Measurements from ENCODE around the gene RRP1B. TPM values are rescaled to one million over a fixed set of nuclear protein-coding genes. Genes with fewer than 3 reads are reported as not detected.

The RRP1B gene
- total RNA-seq, 2 experiments from 2014 or later, result 59.6 to 60.6 TPM

- CTCF ChIA-PET, result no interaction called here
- H3K27me3 Mint-ChIP-seq (ENCODE audit: low read depth), result no peaks in the 10 kb centered on the region
- intact Hi-C loops (cut with micrococcal nuclease), result no loop called here
- no peaks in the 10 kb centered on the region for H3K9me3 Mint-ChIP-seq
- no peak for DNase-seq
- no peaks in the 10 kb centered on the region for H3K36me3 Mint-ChIP-seq (ENCODE audit: low read depth)
- no peak overlapping the region for H3K27ac Mint-ChIP-seq
- no peak overlapping the region for H3K4me3 Mint-ChIP-seq
- peaks cover 25% of the 10 kb centered on the region for H3K4me1 Mint-ChIP-seq (ENCODE audit: low read depth)
Observed at GRCh38 chr21:43735236-43736091, 76.1 kb downstream of the RRP1B start.

DNA sequence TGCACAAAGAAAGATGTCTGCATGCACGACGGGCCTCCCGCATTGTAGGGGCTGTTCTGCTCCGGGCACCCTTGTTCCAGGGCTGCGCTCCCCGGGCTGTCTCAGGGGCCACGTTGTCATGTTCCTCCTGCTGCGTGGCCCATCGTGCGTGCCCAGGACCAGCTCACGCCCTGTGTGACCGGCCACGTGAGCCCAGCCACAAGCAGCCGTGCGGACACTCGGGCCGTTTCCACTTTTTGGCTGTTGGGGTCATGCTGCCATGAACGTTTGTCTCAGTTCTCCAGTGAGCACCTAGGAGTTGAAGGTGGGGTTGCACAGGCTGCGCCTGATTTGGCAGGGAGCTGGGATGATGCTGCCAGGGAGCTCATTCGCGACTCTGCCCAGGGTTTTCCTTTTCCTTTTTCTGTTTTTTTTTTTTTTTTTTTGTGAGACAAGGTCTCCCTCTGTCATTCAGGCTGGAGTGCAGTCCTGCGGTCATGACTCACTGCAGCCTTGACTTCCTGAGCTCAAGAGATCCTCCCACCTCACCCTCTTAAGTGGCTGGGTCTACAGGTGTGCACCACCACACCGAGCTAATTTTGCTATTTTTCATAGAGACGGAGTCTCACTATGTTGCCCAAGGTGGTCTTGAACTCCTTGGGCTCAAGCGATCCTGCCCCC is 77.0 kb downstream of the RRP1B start:
- CTCF ChIA-PET, result no interaction called here
- H3K9me3 Mint-ChIP-seq, result no peaks in the 10 kb centered on the region
- no peak overlapping the region for H3K4me3 Mint-ChIP-seq
- peaks cover 28% of the 10 kb centered on the region for H3K4me1 Mint-ChIP-seq (ENCODE audit: low read depth)
- H3K27me3 Mint-ChIP-seq (ENCODE audit: low read depth), result no peaks in the 10 kb centered on the region
- H3K27ac Mint-ChIP-seq, result no peak overlapping the region
- intact Hi-C loops (cut with micrococcal nuclease), result no loop called here
- peaks cover 3% of the 10 kb centered on the region for H3K36me3 Mint-ChIP-seq (ENCODE audit: low read depth)
- no peak for DNase-seq

GRCh38 chr21:43737158-43737950 is 78.0 kb downstream of the RRP1B start:
- CTCF ChIA-PET, result interaction anchor here (0.7 kb wide), 1 partner anchor 1928 kb away, joined by 3 read pairs; no protein-coding TSS in a partner anchor
- Mint-ChIP-seq H3K4me3 (no peak overlapping the region), H3K27me3 (ENCODE audit: low read depth) (no peaks in the 10 kb centered on the region), H3K4me1 (ENCODE audit: low read depth) (peaks cover 29% of the 10 kb centered on the region), H3K36me3 (ENCODE audit: low read depth) (peaks cover 3% of the 10 kb centered on the region), H3K27ac (no peak overlapping the region), H3K9me3 (no peaks in the 10 kb centered on the region)
- no peak for DNase-seq
- intact Hi-C loops (cut with micrococcal nuclease), result no loop called here

DNA sequence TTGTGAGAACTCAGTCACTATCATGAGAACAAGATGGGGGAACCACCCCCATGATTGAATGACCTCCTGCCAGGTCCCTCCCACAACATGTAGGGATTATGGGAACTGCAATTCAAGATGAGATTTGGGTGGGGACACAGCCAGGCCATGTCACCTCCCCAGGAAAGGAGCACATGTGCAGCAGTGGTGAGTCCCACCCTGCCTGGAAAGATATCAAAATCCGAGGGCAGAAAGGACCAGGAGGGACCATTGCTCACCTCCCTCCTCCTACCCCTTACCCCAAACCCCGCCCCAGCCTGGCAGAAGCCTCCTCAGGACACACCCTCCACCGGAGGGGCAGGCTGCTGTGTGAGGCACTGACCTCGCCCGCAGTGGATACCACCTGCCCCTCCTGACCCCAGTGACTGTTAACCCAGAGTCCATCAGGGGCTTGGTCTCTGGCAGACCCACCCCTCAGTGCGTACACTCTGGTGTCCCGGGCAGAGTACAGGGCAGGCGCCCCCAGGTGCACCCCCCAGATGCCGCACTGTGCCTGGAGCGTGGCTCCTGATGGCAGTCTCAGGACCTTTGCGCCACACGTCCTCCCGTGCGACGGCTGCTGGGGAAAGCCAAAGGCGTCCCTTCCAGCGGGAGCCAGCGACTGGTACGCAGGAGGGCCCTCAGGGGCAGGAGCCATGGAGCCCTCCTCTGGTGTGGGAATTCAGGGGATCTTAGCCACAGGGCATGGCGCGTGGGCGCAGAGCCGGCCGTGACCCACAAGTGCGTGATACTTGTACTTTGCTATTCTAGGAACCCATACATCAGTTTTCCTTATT is 80.5 kb downstream of the RRP1B start:
- no peak for DNase-seq
- CTCF ChIA-PET, result interaction anchor here (1.2 kb wide), 1 partner anchor 11 kb away, joined by 4 read pairs; no protein-coding TSS in a partner anchor
- Mint-ChIP-seq H3K9me3 (no peaks in the 10 kb centered on the region), H3K36me3 (ENCODE audit: low read depth) (peaks cover 6% of the 10 kb centered on the region), H3K4me1 (ENCODE audit: low read depth) (peaks cover 8% of the 10 kb centered on the region), H3K4me3 (no peak overlapping the region), H3K27ac (no peak overlapping the region), H3K27me3 (ENCODE audit: low read depth) (no peaks in the 10 kb centered on the region)
- intact Hi-C loops (cut with micrococcal nuclease), result no loop called here

DNA sequence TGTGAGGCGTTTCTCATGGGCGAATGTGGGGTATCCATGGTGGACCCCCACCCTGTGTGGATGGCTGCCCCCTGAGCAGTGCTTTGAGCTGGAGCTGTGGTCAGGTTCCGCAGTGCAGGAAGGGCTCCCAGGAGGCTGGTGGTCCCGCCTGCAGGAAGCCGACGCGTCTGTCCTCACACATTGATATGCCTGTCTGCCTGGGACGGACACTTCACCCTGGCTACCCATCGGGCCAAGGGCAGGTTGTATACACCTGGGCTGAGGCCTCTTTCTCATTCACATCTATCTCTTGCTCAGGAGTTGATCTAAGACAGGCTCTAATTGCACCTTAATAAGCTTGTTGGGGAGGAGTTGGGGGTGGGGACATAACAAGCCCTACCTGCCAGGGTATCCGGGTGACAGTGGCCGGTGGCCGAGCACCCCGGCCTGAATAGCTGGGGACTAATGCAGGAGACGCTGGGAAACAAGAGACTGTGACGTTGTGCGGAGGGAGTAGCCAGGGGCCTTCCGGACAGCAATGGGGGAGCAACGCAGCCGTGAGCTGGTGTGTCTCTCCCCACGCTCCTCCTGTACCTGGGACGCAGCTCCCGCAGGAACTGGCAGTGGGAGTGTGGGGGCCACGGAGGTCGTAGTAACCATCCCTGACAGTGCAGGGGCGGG is 81.3 kb downstream of the RRP1B start:
- Mint-ChIP-seq H3K9me3 (no peaks in the 10 kb centered on the region), H3K4me3 (no peak overlapping the region), H3K27me3 (ENCODE audit: low read depth) (no peaks in the 10 kb centered on the region), H3K27ac (peak overlapping the region; percentile 21), H3K4me1 (ENCODE audit: low read depth) (peaks cover 6% of the 10 kb centered on the region), H3K36me3 (ENCODE audit: low read depth) (peaks cover 8% of the 10 kb centered on the region)
- intact Hi-C loops (cut with micrococcal nuclease), result no loop called here
- no peak for DNase-seq
- CTCF ChIA-PET, result interaction anchor here (1.2 kb wide), 1 partner anchor 11 kb away, joined by 4 read pairs; no protein-coding TSS in a partner anchor

- Mint-ChIP-seq H3K9me3 (no peaks in the 10 kb centered on the region), H3K36me3 (ENCODE audit: low read depth) (peaks cover 8% of the 10 kb centered on the region), H3K4me3 (no peak overlapping the region), H3K4me1 (ENCODE audit: low read depth) (peaks cover 6% of the 10 kb centered on the region), H3K27me3 (ENCODE audit: low read depth) (no peaks in the 10 kb centered on the region), H3K27ac (no peak overlapping the region)
- no peak for DNase-seq
- CTCF ChIA-PET, result interaction anchor here (1.2 kb wide), 1 partner anchor 12 kb away, joined by 4 read pairs; no protein-coding TSS in a partner anchor
- intact Hi-C loops (cut with micrococcal nuclease), result no loop called here
Observed at GRCh38 chr21:43741423-43742096, 82.2 kb downstream of the RRP1B start.

- H3K4me1 Mint-ChIP-seq (ENCODE audit: low read depth), result peaks cover 6% of the 10 kb centered on the region
- peaks cover 8% of the 10 kb centered on the region for H3K36me3 Mint-ChIP-seq (ENCODE audit: low read depth)
- no peaks in the 10 kb centered on the region for H3K9me3 Mint-ChIP-seq
- no peak overlapping the region for H3K27ac Mint-ChIP-seq
- intact Hi-C loops (cut with micrococcal nuclease), result no loop called here
- no peaks in the 10 kb centered on the region for H3K27me3 Mint-ChIP-seq (ENCODE audit: low read depth)
- DNase-seq, result no peak
- CTCF ChIA-PET, result no interaction called here
- no peak overlapping the region for H3K4me3 Mint-ChIP-seq
Observed at GRCh38 chr21:43743947-43744346, 84.6 kb downstream of the RRP1B start.

GRCh38 chr21:43744725-43745124 is 85.4 kb downstream of the RRP1B start:
- CTCF ChIA-PET, result no interaction called here
- Mint-ChIP-seq H3K27ac (no peak overlapping the region), H3K4me1 (ENCODE audit: low read depth) (peaks cover 6% of the 10 kb centered on the region), H3K27me3 (ENCODE audit: low read depth) (no peaks in the 10 kb centered on the region), H3K36me3 (ENCODE audit: low read depth) (peaks cover 13% of the 10 kb centered on the region), H3K9me3 (no peaks in the 10 kb centered on the region), H3K4me3 (no peak overlapping the region)
- no peak for DNase-seq
- intact Hi-C loops (cut with micrococcal nuclease), result no loop called here

Small RNA genes lying within 50 kb of the gene (microRNA-seq; reads per million reads assigned to microRNA genes)
- gene MIR6070 (ENCODE audit: borderline microRNAs expressed, borderline replicate concordance), result not detected

Other genes with a start within 250 kb of the RRP1B start
- 1 to 10 TPM; 5.1 to 5.2 TPM for gene SIK1, start 232.4 kb upstream of the RRP1B start, total RNA-seq
- 1 to 10 TPM; 1.3 to 2.1 TPM for gene HSF2BP, start 72 bp upstream of the RRP1B start, total RNA-seq
- 100 to 1,000 TPM; 125 to 133 TPM for gene PDXK, start 59.6 kb downstream of the RRP1B start, total RNA-seq
- gene CSTB, start 116.7 kb downstream of the RRP1B start, total RNA-seq, result 10 to 100 TPM; 22.8 to 23.0 TPM
- gene RRP1, start 130.0 kb downstream of the RRP1B start, total RNA-seq, result 10 to 100 TPM; 33.6 to 35.5 TPM
- 10 to 100 TPM; 57.9 to 64.1 TPM for gene AGPAT3, start 205.7 kb downstream of the RRP1B start, total RNA-seq

All from activated naive CD4-positive, alpha-beta T cell treated with anti-CD3 and anti-CD28 coated beads for 36 hours (primary cell).